SHP77 (cell line): ENCODE data around the gene ZNF784.

Source experiments
- DNase-seq, 2 experiments: peaks; one replicate each; lab custom pipeline; 2025; lab: John Stamatoyannopoulos, UW

Gene ZNF784

DNA sequence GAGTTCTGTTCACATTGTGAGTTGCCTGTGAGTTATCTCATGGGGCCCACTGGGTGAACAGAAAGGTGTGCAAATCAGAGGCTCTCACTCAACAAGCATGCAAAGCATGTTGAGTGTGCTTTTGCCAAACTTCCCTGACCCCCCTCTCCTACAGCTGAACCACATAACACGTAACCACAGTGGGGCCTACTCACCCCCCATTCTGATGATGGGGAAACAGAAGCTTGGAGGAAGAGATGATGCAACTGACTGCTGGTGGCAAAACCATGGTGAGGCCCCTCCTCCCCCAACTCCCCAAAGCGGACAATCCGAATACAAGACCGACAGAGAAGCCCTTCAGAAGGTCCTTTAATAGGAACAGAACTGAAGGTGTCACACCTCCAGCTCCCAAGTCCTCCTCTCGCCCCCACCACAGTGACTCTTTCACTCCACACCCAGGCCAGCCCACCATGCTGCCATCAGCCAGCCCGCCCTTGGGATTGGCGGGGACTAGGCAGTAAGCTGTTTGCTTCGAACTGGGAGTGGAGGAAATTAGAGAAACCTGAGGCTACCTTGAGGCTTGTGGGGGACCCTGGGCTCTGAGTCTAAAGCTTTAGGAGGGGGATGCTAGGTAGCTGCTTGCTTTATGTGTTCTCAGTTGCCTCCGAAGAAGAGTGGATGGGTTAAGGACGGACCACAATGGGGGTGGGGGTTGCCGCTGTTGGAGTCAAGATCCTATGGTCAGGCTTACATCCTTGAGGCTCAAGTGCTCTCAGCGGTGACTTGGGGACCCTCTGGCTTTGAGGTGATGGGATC lies 3.8 kb downstream of the ZNF784 start:
- DNase-seq: no peak

DNA sequence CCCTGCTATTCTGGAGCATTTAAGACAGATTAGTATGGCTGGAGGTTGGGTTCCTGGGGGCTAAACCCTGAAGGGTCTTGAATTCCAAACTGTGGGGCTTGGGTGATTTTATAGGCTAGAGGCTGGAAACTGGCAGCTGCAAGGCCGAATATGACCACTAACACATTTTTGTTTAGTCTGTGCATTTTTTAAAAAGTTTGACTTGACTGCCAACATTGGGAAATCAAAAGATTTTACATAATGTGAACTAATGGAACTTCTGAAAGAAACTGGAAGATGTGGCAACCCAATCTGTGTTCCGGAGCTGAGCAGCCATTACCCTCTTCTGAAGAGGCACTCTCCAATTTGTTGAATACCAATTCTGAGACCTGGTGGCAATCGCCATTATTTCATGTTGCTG lies 5.1 kb downstream of the ZNF784 start:
- no peak for DNase-seq

DNA sequence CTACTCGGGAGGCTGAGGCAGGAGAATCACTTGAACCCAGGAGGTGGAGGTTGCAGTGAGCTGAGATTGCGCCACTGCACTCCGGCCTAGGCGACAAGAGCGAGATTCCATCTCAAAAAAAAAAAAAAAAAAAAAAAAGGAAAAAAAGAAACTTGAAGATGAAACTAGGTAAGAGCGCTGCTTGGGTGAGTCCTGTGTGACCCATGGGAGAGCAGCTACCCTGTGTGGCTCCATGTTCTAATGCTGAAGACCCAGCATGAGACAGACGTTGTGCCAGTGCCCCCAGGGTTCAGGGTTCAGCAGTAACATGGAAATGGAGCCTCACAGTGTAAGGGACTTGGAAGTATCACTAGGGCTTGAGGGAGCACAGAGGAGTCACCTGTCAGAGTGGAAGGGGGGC lies 5.9 kb downstream of the ZNF784 start:
- no peak for DNase-seq

DNA sequence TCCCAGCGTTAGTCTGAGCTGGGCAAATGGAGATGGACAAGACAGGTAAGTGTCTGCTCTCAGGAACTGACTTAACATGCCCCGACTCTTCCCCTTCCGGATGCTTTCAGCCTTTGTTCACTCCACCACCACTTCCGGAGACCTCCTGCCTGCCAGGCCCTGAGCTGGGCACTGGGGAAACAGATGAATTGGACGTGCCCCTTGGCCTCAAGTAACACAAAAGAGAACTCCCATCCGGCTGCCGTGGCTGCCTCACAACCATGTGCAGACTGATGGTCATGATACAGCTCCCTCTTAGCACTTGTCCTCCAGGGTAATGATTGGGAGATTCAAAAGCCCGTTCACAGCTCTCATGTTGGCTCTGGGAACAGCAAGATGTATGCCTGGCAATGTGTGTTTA lies 6.9 kb downstream of the ZNF784 start:
- no peak for DNase-seq

DNA sequence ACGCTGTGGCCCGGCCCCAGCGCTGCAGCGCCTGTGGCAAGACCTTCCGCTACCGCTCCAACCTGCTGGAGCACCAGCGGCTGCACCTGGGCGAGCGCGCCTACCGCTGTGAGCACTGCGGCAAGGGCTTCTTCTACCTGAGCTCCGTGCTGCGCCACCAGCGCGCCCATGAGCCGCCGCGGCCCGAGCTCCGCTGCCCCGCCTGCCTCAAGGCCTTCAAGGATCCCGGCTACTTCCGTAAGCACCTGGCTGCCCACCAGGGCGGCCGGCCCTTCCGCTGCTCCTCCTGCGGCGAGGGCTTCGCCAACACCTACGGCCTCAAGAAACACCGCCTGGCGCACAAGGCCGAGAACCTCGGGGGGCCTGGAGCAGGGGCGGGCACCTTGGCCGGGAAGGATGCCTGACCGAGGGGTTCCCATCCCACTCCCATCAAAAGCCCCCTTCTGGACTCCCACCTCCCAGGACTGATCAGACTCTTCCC lies 7.9 kb downstream of the ZNF784 start:
- DNase-seq: no peak

DNA sequence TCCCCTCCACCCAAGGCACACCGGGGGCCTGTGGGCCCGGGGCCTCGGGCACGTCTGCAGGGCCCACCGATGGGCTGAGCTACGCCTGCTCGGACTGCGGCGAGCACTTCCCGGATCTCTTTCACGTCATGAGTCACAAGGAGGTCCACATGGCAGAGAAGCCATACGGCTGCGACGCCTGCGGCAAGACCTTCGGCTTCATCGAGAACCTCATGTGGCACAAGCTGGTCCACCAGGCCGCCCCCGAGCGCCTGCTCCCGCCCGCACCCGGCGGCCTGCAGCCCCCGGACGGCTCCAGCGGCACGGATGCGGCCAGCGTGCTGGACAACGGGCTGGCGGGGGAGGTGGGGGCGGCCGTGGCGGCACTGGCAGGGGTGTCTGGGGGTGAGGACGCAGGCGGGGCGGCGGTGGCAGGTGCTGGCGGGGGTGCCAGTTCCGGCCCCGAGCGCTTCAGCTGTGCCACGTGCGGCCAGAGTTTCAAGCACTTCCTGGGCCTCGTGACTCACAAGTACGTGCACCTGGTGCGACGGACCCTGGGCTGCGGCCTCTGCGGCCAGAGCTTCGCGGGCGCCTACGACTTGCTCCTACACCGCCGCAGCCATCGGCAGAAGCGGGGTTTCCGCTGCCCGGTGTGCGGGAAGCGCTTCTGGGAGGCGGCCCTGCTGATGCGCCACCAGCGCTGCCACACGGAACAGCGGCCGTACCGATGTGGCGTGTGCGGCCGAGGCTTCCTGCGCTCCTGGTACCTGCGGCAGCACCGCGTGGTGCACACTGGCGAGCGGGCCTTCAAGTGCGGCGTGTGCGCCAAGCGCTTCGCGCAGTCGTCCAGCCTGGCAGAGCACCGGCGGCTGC lies 8.6 kb downstream of the ZNF784 start:
- DNase-seq: no peak

DNA sequence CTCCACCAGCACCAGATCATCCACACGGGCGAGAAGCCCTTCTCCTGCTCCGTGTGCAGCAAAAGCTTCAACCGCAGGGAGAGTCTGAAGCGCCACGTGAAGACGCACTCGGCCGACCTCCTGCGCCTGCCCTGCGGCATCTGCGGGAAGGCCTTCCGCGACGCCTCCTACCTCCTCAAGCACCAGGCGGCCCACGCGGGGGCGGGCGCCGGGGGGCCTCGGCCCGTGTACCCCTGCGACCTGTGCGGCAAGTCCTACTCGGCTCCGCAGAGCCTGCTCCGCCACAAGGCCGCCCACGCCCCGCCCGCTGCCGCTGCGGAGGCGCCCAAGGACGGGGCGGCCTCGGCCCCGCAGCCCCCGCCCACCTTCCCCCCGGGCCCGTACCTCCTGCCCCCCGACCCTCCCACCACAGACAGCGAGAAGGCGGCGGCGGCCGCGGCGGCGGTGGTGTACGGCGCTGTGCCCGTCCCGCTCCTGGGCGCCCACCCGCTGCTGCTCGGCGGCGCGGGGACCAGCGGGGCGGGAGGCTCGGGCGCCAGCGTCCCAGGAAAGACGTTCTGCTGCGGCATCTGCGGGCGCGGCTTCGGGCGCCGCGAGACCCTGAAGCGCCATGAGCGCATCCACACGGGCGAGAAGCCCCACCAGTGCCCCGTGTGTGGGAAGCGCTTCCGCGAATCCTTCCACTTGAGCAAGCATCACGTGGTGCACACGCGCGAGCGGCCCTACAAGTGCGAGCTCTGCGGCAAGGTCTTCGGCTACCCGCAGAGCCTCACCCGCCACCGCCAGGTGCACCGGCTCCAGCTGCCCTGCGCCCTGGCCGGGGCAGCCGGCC lies 9.4 kb downstream of the ZNF784 start:
- DNase-seq: no peak

DNA sequence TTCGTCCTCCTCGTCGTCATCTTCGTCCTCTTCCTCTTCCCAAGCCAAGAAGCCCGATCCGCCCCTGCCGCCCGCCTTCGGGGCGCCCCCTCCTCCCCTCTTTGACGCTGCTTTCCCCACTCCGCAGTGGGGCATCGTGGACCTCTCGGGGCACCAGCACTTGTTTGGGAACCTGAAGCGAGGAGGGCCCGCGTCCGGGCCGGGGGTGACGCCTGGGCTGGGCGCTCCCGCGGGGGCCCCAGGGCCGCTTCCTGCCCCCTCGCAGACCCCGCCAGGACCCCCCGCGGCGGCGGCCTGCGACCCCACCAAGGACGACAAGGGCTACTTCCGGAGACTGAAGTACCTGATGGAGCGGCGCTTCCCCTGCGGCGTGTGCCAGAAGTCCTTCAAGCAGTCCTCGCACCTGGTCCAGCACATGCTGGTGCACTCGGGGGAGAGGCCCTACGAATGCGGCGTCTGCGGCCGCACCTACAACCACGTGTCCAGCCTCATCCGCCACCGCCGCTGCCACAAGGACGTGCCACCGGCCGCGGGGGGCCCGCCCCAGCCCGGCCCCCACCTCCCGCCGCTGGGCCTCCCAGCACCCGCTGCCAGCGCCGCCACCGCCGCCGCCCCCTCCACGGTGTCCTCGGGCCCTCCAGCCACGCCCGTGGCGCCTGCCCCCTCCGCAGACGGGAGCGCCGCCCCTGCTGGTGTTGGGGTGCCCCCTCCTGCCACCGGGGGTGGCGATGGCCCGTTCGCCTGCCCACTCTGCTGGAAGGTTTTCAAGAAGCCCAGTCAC lies 10.2 kb downstream of the ZNF784 start:
- no peak for DNase-seq

DNA sequence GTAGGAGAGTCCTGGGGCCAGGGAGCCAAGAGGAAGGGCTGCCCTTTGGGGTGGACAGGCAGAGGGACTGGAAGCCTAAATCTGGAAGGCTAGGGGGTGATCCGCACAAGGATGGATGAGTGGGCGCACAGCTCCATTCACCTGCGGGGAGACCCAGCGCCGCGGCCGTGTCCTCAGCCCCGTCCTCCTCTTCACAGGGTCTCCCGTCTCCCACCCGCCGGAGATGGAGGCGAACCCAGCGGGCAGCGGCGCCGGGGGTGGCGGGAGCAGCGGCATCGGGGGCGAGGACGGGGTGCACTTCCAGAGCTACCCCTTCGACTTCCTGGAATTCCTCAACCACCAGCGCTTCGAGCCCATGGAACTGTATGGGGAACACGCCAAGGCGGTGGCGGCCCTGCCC lies 11.0 kb downstream of the ZNF784 start:
- DNase-seq: no peak

DNA sequence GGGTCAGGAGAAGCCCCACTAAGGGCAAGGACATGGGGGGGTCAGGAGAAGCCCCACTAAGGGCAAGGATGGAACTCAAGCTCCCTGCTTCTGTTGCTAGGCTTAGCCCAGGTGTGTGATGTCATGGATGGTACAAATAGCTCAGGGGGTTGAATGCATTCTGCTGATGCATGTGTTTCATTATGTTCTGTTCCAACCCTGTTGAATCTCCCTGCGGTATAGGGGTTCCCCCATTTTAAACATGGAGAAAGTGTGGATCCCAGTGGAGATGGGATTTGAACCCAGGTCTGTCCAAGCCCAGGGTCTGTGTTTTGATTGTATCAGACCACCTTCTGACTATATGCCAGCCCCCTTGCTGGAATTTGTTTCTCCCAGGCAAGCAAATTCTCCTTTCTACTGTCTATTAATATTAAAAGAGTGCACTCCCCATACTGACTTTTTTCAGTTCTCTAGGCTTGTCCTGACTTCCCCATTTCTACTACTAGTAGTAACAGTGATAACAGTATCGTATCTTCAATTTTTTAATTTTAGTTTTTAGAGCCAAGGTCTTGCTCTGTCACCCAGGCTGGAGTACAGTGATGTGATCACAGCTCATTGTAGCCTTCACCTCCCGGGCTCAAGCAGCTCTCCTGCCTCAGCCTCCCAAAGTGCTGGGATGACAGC lies 12.3 kb downstream of the ZNF784 start:
- no peak for DNase-seq

DNA sequence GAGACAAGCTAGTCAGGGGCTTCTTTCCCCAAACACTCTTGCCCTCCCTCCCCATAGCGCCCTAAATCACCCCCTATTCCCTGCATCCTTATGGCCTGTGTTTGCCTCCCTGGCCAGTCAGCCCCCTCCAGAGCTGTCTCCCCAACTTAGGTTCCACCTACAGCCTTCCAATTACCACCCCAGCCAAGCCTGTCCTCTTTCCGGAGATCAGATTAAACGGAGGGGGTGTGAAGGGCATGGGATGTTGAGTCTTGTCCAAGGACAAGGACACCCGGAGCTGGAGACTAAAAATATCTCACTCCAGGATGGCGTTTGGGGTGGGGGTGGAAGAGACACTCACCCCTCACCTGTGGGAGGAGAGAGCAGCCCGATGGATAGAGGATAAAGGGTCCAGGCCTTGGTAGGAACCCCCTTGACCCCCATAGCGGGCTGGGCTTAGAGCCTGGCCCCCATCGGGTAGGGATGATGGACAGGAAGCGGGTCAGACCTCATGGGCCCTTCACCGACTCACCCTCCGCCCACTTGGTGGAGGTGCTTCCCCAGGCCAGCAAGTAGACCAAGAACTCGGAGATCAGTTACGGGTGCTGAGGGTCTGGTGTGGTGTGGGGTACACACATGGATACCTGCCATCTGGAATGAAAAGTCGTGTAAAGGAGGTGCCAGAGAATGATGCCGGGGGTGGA lies 12.9 kb downstream of the ZNF784 start:
- no peak for DNase-seq

DNA sequence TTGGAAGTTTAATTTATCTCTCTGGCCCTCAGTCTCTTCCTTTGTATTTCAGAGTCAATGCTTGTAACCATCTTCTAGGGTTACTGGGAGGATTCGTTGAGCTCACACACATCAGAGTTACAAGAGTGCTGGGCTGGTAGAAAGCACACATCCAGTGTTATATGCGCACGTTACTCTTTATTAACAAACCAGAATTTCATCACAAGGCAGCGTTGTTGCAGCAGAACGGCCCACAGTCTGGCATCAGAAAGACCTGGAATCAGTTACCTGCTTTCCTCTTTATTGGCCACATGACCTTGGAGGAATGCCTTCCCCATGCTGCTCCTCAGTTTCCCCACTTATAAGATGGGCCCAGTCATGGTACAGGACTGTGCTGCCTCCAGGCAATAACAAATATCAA lies 15.0 kb downstream of the ZNF784 start:
- no peak for DNase-seq

DNA sequence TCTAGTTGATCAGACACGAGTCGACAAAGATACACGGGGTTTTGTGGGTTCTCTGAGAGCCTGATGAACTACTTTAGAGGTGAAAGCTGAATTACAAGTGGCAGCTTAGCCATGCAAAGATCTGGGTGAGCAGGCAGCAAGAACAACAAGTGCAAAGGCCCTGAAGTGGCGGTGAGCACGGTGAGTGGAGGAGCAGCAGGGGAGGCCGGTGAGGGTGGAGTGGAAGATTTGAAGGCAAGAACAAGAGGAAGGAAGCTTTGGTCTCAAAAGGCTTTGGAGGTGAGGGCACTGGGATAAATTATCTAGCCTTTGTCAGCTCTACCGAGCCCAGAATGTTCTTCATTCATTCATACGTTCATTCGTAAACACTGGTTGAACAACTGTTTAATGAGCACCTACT lies 17.5 kb downstream of the ZNF784 start:
- DNase-seq: no peak

DNA sequence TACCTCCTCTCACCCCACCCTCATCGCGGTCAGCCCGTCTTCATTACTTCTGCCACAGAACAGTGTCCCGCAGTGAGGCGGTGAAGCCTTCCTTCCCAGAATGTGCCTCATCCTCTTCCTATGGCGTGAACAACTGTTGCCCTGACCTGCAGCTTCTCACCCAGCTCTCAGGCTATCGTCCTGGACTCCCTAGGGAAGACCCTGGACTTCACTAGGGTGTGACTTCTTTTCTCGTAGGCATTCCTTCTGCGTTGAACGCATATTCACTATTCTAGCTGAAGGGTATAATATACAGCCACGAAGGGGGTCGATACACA lies 17.9 kb downstream of the ZNF784 start:
- no peak for DNase-seq

DNA sequence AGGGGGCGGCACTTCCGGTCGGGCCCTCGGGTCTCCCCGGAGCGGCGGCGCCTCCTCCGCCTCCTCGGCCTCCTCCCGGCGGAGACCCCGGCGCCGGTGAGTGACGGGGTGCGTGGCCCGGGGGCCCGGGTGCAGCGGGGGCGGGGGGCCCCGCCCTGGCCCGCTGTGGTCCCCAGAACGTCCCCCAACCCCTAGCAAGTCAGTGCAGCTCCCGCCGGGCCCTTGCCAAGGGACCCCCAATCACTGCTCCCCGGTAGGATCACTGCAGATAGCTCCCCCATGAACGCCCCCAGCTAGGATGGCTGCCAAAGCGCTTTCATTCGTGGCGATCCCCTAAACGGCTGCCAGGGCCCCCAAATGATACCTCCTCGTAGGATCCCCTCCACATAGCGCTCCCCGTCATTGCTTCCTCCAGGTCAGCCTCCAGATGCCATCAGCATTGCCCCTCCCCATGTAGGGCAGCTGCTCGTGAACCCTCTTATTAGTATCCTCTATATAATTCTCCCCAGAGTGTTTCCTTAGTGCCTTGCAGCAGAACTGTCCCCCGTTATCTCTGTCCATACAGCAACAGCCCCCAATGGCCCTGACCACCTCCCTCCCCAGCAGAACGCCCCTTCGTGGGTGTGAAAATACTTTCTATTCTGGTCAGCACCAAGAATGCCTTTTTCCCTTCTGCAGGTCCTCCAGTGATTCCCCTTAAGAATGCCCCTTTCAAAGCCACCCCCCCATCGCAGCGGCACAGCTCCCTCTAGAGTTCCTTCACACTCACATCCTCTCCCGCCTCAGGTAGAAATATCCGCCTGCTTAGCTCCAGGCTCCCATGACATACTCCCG lies 18.5 kb downstream of the ZNF784 start, which contains the start of gene ZNF865:
Gene ZNF865 (plus strand): TSS at position 11 of the 834 bp plus-strand sequence. CDS start 7,972 bp downstream, outside the sequence.
- DNase-seq: peak; percentile 54 to 84

DNA sequence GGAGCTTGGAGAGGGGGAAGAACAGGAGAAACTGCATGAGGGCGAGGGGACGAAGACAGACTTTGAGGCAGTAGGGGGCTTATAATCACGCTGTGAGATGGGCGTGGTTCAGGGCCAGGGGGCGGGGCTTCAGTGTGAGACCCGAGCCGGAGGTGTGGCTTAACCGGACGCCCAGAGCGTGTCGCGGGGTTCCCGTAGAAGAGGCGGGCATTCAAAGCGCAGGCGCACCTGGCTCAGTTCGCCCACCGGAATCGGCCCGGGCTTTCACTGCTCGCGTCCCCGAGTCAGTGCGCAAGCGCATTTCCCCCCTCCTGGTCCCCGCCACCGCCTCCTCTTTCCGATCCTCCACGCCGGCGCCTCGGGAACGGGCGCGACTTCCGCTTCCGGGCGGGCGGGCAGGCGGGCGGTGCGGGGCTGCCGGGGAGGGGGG lies 19.1 kb downstream of the ZNF784 start:
- DNase-seq: peak; percentile 96 to 97

DNA sequence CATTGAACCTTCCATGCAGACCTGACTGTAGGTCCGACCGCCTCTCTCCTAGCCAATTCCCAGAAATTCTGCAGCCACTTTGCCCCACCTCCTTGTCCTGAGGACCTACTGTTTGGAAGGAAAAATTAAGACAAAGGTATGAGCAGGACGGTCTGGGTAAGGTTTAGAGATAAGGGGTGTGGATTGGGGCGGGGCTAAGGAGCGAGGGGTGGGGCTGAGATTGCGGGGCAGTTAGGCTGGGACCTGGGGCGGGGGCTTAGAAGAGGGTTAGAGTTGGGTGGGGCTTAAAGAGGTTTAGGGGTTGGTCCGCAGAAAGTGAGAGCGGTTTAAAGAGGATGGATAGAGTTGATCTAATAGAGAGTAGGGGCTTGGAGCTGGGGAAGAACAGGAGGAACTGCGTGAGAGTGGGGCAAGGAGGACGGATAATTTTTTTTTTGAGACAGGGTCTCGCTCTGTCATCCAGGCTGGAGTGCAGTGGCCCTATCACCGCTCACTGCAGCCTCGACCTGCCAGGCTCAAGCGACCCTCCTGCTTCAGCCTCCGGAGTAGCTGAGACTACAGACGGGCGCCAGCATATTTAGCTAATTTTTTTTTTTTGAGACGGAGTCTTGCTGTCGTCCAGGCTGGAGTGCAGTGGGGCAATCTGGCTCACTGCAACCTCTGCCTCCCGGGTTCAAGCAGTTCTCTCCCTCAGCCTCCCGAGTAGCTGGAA lies 20.6 kb downstream of the ZNF784 start:
- no peak for DNase-seq

DNA sequence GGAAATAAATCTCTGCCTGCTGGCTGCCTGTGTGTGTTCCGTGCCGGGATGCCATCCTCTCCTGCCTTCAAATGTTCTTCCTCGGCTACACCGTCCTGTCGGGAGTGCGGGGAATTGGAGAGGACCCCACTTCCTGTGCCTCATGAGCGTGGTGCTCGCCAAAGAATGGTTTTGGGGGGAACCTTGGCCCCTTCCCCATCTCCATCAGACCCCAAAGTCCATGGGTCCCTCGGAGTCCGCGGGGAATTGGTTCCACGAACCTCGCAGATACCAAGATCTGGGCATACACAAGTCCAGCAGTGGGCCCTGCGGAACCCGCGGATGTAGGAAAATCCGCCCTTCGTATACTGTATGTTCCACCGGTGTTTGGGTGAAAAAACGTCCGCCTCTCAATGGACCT lies 21.3 kb downstream of the ZNF784 start:
- no peak for DNase-seq
